IPS-18c (cell line): Measurements from ENCODE around the gene SOS2.

Source experiments
- H3K4me3 ChIP-seq: 2 replicates; pipeline ENCODE4 v1.7.0; 2013; ENCODE audit warnings: low read depth, mild to moderate bottlenecking, low read length, moderate library complexity; ENCODE audit not compliant: insufficient read depth
- H3K9me3 ChIP-seq: one replicate; pipeline ENCODE4 v1.6.1; 2013; ENCODE audit warnings: mild to moderate bottlenecking, low read length, moderate library complexity; ENCODE audit not compliant: control insufficient read depth, insufficient read depth

The SOS2 gene

DNA sequence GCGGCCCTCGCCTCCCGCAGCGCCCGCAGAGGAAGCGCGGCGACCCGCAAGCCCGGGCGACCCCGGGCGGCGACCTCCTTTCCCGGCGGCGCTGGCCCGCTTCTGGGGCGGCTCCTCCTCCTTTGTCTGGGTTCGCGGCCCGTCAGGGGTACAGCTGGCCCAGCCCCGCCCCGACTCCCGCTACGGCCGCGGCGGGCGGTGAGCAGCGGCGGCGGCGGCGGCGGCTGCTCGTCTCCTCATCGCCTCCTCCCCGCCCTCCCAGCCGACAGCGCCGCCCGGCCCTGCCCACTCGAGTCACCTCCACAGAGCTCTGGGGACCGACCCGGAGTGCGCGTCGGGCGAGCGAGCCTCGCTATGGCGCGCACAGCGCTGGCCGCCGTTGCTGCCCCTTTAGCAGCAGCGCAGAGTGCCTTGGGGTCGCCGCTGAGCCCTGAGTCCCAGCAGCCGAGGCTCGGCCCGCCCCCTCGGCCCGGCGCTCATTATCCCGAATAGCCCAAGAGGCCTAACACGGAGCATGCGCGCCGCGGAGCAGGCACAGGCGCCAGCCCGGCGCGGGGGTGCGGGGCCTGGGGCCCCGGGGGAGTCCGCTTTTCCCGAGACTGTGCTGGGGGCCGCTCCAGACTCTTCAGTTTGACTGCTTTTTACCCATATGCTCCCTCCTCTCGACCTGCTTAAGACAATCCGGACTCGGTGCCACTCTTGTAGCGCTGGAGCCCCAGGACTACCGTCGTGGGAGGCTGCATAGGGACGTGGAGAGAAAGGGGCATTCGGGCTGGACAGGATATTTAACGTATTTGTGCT is at the start of gene SOS2:
SOS2 (minus strand) TSS at position 104 of the 801 bp plus-strand sequence. CDS start 295 bp downstream, outside the sequence.
- Histone ChIP-seq H3K9me3 (peaks cover 2% of the 10 kb centered on the region), H3K4me3 (peak within 1 kb of the TSS; percentile 80)

DNA sequence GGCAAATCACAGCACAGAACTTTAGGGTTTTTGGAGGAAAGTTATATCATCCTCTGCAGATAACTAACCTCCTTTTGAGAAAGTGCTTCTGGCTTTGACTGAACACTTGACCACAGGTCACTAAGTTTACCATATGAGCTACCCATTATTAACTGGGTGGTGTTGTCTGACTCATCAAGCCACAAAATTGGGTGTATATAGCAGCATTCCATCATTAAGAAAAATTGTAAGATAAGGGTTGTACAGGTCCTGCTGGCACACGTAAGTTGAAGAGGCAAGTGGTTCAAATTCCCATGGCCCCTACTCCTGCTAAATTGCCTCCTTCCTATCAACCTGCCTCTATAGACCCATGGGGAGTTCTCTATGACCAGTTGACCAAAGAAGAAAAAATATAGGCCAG is 41.1 kb upstream of the SOS2 start:
- Histone ChIP-seq H3K9me3 (no peaks in the 10 kb centered on the region), H3K4me3 (no peak overlapping the region)

DNA sequence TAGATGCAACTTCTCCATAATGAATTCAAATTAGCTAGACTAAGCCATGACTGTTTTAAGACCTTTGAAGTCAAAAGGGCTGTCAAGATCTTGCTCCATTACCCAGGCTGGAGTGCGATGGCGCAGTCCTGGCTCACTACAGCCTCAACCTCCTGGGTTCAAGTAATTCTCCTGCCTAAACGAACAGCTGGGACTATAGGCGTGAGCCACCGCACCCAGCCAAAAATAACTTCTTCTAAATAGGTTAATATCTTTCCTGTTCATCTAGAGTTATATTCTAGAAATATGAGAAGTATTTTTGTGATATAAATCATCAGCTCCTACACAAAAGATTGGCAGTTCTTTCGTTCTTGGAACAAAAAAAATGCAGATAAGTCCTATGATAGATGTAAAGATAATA is 39.6 kb upstream of the SOS2 start:
- H3K4me3 ChIP-seq = no peak overlapping the region
- H3K9me3 ChIP-seq = no peaks in the 10 kb centered on the region

DNA sequence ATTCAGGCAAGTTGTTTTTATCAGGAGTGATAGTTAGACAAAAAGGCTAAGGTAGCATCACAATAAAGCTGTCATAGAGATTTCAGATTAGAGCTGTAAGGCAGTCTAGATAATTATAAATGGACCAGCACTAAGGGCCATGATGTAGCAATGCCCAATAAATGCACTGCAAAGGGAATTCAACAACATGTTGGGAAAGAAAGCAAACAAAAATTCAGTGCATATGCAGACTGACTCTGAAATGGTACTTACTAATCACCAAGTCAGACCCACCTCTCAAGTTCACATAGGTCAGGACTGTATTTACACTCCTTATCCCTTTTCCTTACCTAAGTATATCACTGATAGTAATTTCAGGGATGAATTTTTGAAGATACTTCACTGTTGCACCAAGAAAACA is 33.7 kb upstream of the SOS2 start:
- Histone ChIP-seq H3K4me3 (no peak overlapping the region), H3K9me3 (no peaks in the 10 kb centered on the region)

DNA sequence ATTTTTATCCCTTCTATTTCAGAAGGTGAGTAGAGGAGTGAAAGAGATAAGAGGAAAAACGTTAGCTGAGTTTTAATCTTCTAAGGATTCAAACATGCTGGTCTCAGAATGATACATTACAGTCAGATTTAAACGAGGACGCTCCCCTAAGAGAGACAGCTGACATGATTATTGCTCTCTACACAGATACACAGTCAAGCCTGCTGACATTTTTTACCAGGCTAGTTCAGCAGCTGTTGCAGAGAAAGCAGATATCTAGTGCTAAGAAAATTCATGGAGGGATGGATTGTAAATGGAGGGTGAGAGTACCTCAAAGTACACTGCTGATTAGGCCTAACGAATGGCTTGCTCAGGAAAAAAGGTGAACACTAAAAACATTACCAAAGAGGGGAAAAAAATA is 31.9 kb upstream of the SOS2 start:
- no peaks in the 10 kb centered on the region for H3K9me3 ChIP-seq
- no peak overlapping the region for H3K4me3 ChIP-seq

DNA sequence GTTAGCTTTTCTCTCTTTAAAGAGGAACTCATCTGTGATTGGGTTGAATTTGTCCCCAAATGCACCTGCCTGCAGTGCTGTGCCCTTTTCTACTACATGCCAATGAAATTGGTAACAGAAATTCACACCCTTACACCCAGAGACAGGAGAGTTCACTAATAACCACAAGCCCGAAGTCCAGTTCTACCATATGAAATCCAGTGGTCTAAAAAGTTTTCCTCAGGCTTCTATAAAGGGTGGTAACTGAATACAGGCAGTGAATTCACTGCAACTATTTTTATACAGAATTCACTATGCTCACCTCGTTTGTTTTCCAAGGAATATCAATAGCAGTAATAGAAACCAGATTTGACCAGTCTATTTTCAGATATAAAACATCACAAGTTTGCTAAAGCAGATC is 31.5 kb upstream of the SOS2 start:
- H3K9me3 ChIP-seq = no peaks in the 10 kb centered on the region
- H3K4me3 ChIP-seq = no peak overlapping the region

DNA sequence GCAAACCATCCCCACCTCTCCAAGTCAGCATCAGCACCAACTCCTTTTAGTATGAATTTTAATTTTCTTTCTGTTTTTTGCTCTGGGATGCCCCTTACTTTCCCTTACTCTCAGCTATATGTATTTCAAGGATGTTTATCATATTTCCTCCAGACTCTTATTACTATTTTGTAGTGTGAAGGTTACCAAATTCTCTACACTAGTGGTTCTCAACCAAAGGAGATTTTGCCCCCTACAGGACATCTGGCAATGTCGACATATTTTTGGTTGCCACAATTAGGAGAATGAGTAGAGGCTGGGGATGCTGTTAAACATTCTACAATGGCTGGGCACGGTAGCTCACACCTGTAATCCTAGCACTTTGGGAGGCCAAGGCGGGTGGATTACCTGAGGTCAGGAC is 29.1 kb upstream of the SOS2 start:
- Histone ChIP-seq H3K9me3 (no peaks in the 10 kb centered on the region), H3K4me3 (no peak overlapping the region)

DNA sequence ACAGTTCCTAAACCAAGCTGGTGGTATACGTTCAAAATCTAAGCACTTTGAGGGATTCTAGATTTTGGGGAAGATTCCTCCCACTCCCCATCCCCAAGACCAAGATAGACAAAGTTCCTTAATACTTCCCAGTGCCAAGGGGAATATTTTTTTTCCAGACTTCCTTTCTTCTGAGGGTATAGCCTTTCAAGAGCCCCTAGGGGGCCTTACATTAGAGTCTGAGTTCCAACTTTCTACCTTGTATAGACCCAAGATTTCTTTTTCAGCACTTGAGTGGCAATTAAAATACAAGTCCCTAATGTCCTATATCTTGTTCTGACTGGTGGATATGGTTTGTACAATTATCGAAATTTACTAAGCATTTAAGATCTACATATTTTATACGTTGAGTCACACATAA is 28.7 kb upstream of the SOS2 start:
- H3K4me3 ChIP-seq = no peak overlapping the region
- no peaks in the 10 kb centered on the region for H3K9me3 ChIP-seq

DNA sequence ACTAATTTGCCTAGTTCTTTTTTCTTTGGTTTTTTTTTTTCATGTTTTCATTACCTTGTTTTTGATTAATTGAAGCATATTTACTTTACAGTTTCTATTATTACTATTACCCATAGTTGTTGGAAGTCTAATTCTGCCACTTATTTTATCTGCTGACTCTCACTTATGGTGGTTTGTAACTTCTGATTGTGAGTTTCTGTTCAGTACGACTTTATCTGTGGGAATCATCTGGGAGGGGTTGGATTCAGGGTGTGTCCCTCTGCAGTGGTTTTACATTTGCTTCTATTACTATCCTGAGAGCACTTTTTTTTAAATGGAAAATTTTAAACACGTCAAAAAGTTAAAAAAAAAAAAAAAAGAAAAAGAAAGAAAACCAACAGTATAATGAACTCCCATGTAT is 26.4 kb upstream of the SOS2 start:
- no peaks in the 10 kb centered on the region for H3K9me3 ChIP-seq
- no peak overlapping the region for H3K4me3 ChIP-seq

DNA sequence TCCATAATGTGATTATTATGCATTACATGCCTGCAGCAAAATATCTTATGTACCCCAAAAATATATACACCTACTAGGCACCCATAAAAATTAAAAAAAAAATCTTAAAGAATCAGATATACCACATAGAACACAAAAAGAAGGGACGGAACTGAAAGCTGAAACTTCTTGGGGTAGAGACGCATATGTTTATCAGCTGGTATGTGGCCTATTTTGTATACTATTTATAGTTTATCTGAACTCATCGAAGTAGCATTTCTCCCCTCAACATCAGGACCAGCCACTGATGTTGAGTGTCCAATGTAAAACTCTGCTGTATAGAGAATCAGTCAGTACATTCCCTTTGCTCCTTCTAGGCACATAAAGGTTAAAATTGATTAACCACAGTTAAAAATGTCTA is 22.9 kb upstream of the SOS2 start:
- no peaks in the 10 kb centered on the region for H3K9me3 ChIP-seq
- H3K4me3 ChIP-seq = no peak overlapping the region

DNA sequence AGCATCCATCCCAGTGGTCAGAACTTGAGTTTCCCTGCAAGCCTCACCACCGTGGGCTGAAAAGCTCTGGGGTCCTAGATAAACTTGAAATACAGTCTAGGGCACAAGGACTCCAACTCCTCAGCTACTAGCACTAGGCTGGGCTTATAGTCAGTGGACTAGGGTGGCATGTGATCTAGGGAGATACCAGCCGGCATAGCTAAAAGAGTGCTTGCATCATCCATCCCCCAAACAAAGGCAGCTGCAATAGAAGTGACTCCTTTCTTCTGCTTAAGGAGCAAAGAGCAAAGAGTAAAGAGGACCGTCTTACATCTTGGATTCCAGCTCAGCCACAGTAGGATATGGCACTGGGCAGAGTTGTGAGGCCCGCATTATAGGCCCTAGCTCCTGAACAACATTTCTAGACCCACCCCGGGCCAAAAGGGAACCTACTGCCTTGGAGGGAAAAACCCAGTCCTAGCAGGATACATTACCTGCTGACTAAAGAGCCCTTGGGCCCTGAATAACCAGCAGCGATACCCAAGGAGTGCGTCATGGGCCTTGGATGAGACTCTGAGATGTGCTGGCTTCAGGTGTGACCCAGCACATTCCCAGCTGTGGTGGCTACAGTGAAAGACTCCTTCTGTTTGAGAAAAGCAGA is 17.9 kb upstream of the SOS2 start:
- Histone ChIP-seq H3K4me3 (no peak overlapping the region), H3K9me3 (no peaks in the 10 kb centered on the region)

DNA sequence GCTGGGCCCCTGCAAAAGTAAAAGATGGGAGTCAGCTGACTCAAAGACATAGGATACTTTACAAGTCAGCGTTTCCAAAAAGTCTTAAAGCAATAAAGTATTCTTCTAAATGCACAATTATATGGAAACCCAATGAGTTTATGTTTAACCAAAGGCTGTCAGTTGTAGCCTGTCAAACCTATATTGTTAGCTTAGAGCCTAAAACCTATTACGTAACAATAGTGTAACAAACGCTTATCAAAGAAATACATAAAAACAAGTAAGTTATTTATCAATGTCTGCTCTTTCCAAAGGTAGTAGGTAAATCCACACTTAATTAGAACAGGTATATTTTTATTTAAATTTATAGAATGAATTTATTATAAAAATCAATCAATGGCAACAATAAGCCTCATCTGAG is 15.9 kb upstream of the SOS2 start:
- H3K4me3 ChIP-seq = no peak overlapping the region
- no peaks in the 10 kb centered on the region for H3K9me3 ChIP-seq

DNA sequence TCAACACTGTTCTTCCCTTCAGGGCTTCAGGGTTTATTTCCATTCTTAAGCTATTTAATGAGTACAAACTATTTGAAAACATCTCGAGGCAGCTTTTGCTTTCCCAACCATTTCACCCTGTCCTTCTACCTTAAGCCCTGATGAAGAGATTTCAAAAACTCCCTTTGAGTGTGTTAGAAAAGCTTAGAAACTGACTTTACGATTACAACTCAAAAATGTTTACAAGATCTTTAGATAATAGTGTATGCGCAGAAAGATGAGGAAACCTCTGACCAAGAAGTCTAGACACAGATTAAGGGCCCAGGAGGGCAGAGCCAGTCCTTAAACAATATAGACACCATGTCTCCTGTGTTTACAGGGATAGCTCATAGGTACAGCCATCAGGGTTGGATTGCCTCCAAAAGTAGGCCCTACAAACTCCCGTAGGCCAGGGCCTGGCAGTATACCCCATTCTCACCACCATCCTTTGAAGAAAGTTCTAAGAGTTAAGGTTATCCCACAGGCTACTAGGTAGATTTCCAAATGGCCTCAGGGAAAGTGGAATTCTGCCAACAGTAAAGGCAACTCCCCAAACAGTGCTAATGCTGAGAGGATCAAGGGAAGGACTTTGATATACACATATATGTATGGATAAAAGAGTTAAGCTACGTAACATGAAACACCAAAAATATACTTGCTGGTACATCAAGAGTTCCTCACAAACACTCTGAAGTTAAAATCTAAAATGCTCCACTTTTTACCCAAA is 11.4 kb upstream of the SOS2 start:
- H3K4me3 ChIP-seq = no peak overlapping the region
- no peaks in the 10 kb centered on the region for H3K9me3 ChIP-seq

DNA sequence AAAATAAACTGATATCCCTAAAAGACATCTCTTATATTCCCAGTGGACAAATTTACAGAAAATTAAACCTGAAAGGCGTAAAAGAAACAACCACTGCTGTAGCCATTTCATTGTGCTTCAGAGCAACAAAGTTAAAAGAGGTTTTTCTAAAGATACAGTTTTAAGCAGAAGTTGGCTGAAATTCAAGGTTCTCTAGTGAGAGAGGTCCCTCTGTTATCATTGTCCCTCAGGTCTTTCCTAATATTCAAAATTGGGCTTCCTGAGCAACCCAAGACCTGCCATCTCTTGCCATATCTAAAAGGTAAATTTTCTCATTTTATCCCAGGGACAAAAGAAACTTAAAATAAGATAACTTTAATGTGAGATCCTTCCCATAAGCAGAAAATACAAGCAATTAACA is 10.7 kb upstream of the SOS2 start:
- Histone ChIP-seq H3K4me3 (no peak overlapping the region), H3K9me3 (no peaks in the 10 kb centered on the region)

DNA sequence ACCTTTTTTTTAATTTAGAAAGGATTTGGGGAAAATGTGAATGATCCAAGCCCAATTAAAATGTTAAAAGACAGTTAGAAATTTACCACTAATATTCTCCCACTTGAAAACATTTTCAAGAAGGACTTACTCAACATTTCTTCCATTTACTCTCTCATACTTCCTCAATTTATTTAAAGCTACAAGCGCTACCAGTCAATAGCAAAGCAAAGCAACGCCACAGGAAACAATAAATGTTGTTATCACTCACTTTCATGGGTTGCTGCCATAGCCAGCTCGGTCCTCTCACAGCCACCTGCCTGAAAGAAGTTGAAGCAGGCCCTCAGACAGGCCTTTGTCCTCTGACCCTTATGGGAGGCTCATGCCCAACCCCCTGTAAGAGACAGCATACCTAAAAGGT is 6.0 kb upstream of the SOS2 start:
- no peaks in the 10 kb centered on the region for H3K9me3 ChIP-seq
- H3K4me3 ChIP-seq = no peak overlapping the region

DNA sequence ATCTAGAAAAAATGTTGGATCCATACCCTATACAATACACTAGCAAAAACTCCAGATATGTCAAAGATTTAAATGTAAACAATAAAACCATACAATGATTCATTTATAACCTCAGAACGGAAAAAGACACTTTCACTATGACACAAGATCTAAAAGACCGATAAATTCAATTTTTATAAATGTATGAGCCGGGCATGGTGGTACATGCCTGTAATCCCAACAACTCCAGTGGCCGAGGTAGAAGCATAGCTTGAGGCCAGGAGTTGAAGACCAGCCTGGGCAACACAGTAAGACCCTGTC is 2.5 kb upstream of the SOS2 start:
- no peak overlapping the region for H3K4me3 ChIP-seq
- H3K9me3 ChIP-seq = peaks cover 2% of the 10 kb centered on the region

DNA sequence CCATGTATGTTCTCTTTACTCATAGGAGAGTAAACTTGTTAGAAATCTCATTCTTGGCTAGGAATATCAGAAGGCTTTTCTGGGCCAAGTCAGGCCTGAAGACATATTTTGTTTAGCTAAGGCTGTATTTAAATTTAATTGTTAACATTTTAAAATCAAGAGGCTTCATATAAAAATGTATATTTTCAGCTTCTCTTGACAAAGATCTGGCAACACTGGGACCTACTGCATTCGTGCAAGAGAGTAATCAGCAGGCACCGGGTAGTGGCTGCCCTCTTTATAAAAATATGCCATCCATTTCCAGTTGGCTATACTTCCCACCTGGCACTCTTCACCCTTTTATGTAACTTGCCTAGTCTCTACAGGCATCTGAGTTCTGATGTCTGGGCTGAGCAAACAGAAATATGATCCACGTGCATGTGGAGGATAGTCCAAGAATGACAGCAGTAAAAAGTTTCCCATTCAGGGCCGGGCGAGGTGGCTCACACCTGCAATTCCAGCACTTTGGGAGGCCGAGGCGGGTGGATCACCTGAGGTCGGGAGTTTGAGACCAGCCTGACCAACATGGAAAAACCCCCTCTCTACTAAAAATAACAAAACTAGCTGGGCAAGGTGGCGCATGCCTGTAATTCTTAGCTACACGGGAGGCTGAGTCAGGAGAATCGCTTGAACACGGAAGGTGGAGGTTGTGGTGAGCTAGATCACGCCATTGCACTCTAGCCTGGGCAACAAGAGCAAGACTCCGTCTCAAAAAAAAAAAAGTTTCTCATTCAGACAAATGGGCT is 2.0 kb upstream of the SOS2 start:
- Histone ChIP-seq H3K4me3 (no peak overlapping the region), H3K9me3 (peaks cover 2% of the 10 kb centered on the region)

DNA sequence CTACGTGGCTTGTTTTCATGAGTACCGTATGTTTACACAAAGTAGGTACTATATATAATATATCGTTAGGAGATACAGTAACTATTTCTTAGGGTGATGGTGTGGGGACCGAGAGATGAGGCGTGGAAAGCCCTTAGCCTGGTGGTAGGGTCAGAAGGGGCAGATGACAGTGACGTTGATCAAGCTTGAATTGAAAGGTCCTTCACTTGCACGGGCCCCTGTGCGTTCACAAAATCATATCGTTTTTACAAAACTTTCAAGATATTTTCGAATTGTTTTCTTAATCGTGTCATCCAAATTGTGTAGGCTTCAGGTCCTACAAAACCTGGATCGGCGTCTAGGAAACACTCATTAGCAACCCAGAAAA is 881 bp upstream of the SOS2 start:
- Histone ChIP-seq H3K4me3 (peak overlapping the region; percentile 80), H3K9me3 (peaks cover 2% of the 10 kb centered on the region)
